Hepatocyte (in vitro differentiated cells): ENCODE measurements around the gene PPP1R3D.

Experiments
- CTCF ChIP-seq: fragments of 200-600 bp; sonication (generic); IDR thresholded peaks from 2 replicates; pipeline ENCODE4 v1.5.1; 2016; ENCODE audit warnings: antibody characterized with exemption, mild to moderate bottlenecking; ENCODE audit not compliant: poor library complexity
- EZH2 ChIP-seq: fragments of 200-600 bp; sonication (generic); IDR thresholded peaks from 2 replicates; pipeline ENCODE4 v1.6.1; 2016; ENCODE audit warnings: antibody characterized with exemption, mild to moderate bottlenecking, borderline replicate concordance

- TF ChIP-seq CTCF = no peak
- TF ChIP-seq EZH2 = no peak
These were observed 6.7 kb downstream of the PPP1R3D start, which contains the start of gene SYCP2 for GRCh38 chr20:59933296-59933848.
